Measurements from ENCODE around the gene MICU1.

- no peak for TF ChIP-seq POLR2A (IDR thresholded peaks at IDR 0.05)
- TF ChIP-seq POLR2AphosphoS5 (IDR thresholded peaks at IDR 0.05): no peak
- no peak for TF ChIP-seq CTCF (IDR thresholded peaks at IDR 0.05)
Measured at GRCh38 chr10:72344932-72345331, 280.9 kb downstream of the MICU1 start.
